Neural cell (in vitro differentiated cells): ENCODE data around the gene CENPA. TPM values are rescaled to one million over a fixed set of nuclear protein-coding genes. Genes with fewer than 3 reads are reported as not detected.

Experiments used
- H2AFZ ChIP-seq: fragments of 200-600, 300-800 bp; sonication (generic), shearing (Covaris generic); 2 replicates; pipeline ENCODE4 v1.6.0; 2014; ENCODE audit warnings: low read depth, mild to moderate bottlenecking, antibody characterized with exemption, low read length, moderate library complexity
- H3F3A ChIP-seq: fragments of 200-600 bp; shearing (Covaris generic); 2 replicates; pipeline ENCODE4 v1.6.1; 2016; ENCODE audit warnings: mild to moderate bottlenecking, moderate library complexity, mixed read lengths, antibody characterized with exemption, low read length; ENCODE audit not compliant: insufficient read depth, poor library complexity, severe bottlenecking
- H3K27ac ChIP-seq: fragments of 200-600, 300-800 bp; sonication (generic), shearing (Covaris generic); 2 replicates; pipeline ENCODE4 v1.5.1; 2014; ENCODE audit warnings: mild to moderate bottlenecking, low read length, moderate library complexity
- H3K27me3 ChIP-seq: fragments of 300-800, 200-600 bp; sonication (generic), shearing (Covaris generic); 2 replicates; pipeline ENCODE4 v1.6.0; 2014; ENCODE audit warnings: mild to moderate bottlenecking, low read depth, low read length, moderate library complexity; ENCODE audit not compliant: insufficient read depth
- H3K36me3 ChIP-seq: fragments of 300-800, 200-600 bp; sonication (generic), shearing (Covaris generic); 2 replicates; pipeline ENCODE4 v1.5.1; 2014; ENCODE audit warnings: mild to moderate bottlenecking, antibody characterized with exemption, low read length, moderate library complexity; ENCODE audit not compliant: insufficient read depth
- H3K4me2 ChIP-seq: fragments of 300-800, 200-600 bp; sonication (generic), shearing (Covaris generic); 2 replicates; pipeline ENCODE4 v1.6.0; 2014; ENCODE audit warnings: mild to moderate bottlenecking, low read length
- H3K4me3 ChIP-seq: fragments of 300-800, 200-600 bp; sonication (generic), shearing (Covaris generic); 2 replicates; pipeline ENCODE4 v1.5.1; 2014; ENCODE audit warnings: mild to moderate bottlenecking, low read length, moderate library complexity
- H3K79me2 ChIP-seq: fragments of 200-600 bp; shearing (Covaris generic); replicated peaks from 2 replicates; pipeline ENCODE4 v1.6.0; 2014; ENCODE audit warnings: mild to moderate bottlenecking, low read length, moderate library complexity; ENCODE audit not compliant: insufficient read depth
- H3K9ac ChIP-seq: fragments of 300-800, 200-600 bp; sonication (generic), shearing (Covaris generic); 2 replicates; pipeline ENCODE4 v1.6.1; 2016; ENCODE audit warnings: mild to moderate bottlenecking, low read length, mixed read lengths
- H3K9me2 ChIP-seq: fragments of 200-600 bp; shearing (Covaris generic); 2 replicates; pipeline ENCODE4 v1.6.1; 2016; ENCODE audit warnings: mild to moderate bottlenecking, low read length, mixed read lengths; ENCODE audit not compliant: insufficient read depth
- H3K9me3 ChIP-seq: fragments of 200-600, 300-800 bp; sonication (generic), shearing (Covaris generic); 2 replicates; pipeline ENCODE4 v1.6.1; 2016; ENCODE audit warnings: mild to moderate bottlenecking, mixed run types, low read length, moderate library complexity, mixed read lengths
- H4K20me1 ChIP-seq: fragments of 200-600 bp; shearing (Covaris generic); 2 replicates; pipeline ENCODE4 v1.6.1; 2016; ENCODE audit warnings: mild to moderate bottlenecking, mixed run types; ENCODE audit not compliant: insufficient read depth
- CTCF ChIP-seq: fragments of 450-650 bp; IDR thresholded peaks from 2 replicates; pipeline ENCODE4 v1.5.1; 2014; ENCODE audit warnings: antibody characterized with exemption, mild to moderate bottlenecking, moderate library complexity; ENCODE audit not compliant: poor library complexity, severe bottlenecking
- EP300 ChIP-seq: fragments of 450-650 bp; conservative IDR thresholded peaks from 2 replicates; pipeline ENCODE4 v1.6.1; 2014; ENCODE audit warnings: antibody characterized with exemption, mild to moderate bottlenecking, moderate library complexity; ENCODE audit not compliant: poor library complexity, severe bottlenecking
- EZH2 ChIP-seq: fragments of 200-600, 300-800 bp; shearing (Covaris generic), sonication (generic); IDR thresholded peaks from 2 replicates; pipeline ENCODE4 v1.6.1; 2014; ENCODE audit warnings: antibody characterized with exemption, low read length, borderline replicate concordance, mild to moderate bottlenecking; ENCODE audit not compliant: insufficient read depth, poor library complexity, severe bottlenecking
- MXI1 ChIP-seq: fragments of 450-650 bp; conservative IDR thresholded peaks from 2 replicates; pipeline ENCODE4 v1.6.1; 2014; ENCODE audit warnings: antibody characterized with exemption, mild to moderate bottlenecking; ENCODE audit not compliant: poor library complexity, severe bottlenecking
- POLR2AphosphoS5 ChIP-seq: IDR thresholded peaks from 2 replicates; pipeline ENCODE4 v1.6.1; 2012
- RAD21 ChIP-seq: fragments of 450-650 bp; conservative IDR thresholded peaks from 2 replicates; pipeline ENCODE4 v1.6.1; 2014; ENCODE audit warnings: antibody characterized with exemption, mild to moderate bottlenecking, moderate library complexity
- SMC3 ChIP-seq: fragments of 450-650 bp; conservative IDR thresholded peaks from 2 replicates; pipeline ENCODE4 v1.6.1; 2014; ENCODE audit warnings: antibody characterized with exemption, mild to moderate bottlenecking, moderate library complexity; ENCODE audit not compliant: poor library complexity
- TAF1 ChIP-seq: IDR thresholded peaks from 2 replicates; pipeline ENCODE4 v1.6.1; 2012; ENCODE audit warnings: low read depth
- polyA plus RNA-seq: library from polyadenylated mRNA; depleted of rRNA; stranded (reverse); fragments of >200 nt; gene quantifications from 2 replicates; pipeline ENCODE4 v1.2.3, GENCODE V29; 2014

Gene CENPA
- polyA plus RNA-seq, 1 donor from 2014 or later = 0.54 TPM

DNA sequence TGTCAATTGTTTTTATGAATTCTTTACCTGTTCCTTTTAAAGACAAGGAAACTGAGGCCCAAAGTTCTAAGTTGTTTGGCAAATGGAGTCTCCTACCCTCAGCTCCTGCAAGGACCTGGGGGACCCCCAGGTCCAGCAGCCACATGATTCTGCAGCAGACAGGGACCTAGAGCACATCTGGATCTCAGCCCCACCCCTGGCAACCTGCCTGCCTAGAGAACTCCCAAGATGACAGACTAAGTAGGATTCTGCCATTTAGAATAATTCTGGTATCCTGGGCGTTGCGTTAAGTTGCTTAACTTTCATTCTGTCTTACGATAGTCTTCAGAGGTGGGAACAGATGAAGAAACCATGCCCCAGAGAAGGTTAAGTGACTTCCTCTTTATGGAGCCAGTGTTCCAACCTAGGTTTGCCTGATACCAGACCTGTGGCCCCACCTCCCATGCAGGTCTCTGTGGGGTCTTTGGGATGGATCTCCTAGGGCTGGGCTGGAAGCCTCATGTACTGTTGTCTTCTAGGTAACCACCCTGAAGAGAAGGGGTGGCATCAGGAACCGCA lies 5.6 kb upstream of the CENPA start:
- TF ChIP-seq EZH2 (no peak), POLR2AphosphoS5 (no peak), CTCF (no peak), EP300 (no peak), SMC3 (no peak), TAF1 (no peak)

DNA sequence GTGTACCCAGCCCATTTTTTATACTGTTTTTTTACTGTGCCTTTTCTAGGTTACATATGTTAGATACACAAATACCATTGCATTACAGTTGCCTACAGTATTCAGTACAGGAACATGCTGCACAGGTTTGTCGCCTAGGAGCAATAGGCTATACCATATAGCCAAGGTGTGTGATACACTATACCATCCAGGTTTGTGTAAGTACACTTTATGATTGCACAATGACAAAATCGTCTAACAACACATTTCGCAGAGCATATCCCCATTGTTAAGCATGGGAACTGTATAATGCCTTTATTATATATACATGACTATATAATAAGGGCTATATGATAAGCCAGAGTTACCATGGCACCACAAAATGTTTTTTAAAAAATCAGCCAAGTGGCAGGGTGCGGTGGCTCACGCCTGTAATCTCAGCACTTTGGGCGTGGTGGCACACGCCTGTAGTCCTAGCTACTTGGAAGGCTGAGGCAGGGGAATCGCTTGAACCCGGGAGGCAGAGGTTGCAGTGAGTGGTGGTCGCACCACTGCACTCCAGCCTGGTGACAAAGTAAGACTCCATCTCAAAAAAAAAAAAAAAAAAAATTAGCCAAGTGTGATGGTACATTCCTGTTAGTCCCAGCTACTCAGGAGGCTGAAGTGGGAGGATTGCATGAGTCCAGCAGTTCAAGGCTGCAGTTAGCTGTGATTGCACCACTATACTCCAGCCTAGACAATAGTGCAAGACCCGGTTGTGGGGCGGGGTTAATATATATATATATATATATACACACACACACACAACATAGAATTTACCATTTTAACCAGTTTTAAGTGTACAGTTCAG lies 2.8 kb upstream of the CENPA start:
- TF ChIP-seq CTCF (no peak), MXI1 (no peak), RAD21 (no peak)
- H3K27ac ChIP-seq = no peak overlapping the region
- H3K4me2 ChIP-seq = no peak overlapping the region

More for the DNA sequence above, 5.6 kb upstream of the CENPA start:
- Histone ChIP-seq H3K27ac (no peak overlapping the region), H2AFZ (no peak overlapping the region), H3K36me3 (no peaks in the 10 kb centered on the region), H3K4me2 (no peak overlapping the region), H3K9me3 (no peaks in the 10 kb centered on the region), H4K20me1 (no peaks in the 10 kb centered on the region), H3K4me3 (no peak overlapping the region), H3K79me2 (no peaks in the 10 kb centered on the region), H3F3A (no peaks in the 10 kb centered on the region), H3K9me2 (no peaks in the 10 kb centered on the region), H3K27me3 (no peaks in the 10 kb centered on the region), H3K9ac (no peak overlapping the region)

More for the DNA sequence above, 2.8 kb upstream of the CENPA start:
- Histone ChIP-seq H3K9me2 (no peaks in the 10 kb centered on the region), H2AFZ (no peak overlapping the region), H3K4me3 (no peak overlapping the region), H3K9ac (no peak overlapping the region), H3K27me3 (no peaks in the 10 kb centered on the region), H3K9me3 (no peaks in the 10 kb centered on the region), H3F3A (no peaks in the 10 kb centered on the region), H4K20me1 (no peaks in the 10 kb centered on the region), H3K36me3 (no peaks in the 10 kb centered on the region), H3K79me2 (no peaks in the 10 kb centered on the region)
